COR-L47 (cell line): Measurements from ENCODE around the gene DHX16.
"Not testable (repeated sequence)": the region's sequence is repeated elsewhere in the genome, so short reads cannot be mapped to it uniquely, and the experiment has no call there.

ENCODE experiments used
- DNase-seq: peaks from one replicate; lab custom pipeline; 2025; lab: John Stamatoyannopoulos, UW

Gene DHX16

DNA sequence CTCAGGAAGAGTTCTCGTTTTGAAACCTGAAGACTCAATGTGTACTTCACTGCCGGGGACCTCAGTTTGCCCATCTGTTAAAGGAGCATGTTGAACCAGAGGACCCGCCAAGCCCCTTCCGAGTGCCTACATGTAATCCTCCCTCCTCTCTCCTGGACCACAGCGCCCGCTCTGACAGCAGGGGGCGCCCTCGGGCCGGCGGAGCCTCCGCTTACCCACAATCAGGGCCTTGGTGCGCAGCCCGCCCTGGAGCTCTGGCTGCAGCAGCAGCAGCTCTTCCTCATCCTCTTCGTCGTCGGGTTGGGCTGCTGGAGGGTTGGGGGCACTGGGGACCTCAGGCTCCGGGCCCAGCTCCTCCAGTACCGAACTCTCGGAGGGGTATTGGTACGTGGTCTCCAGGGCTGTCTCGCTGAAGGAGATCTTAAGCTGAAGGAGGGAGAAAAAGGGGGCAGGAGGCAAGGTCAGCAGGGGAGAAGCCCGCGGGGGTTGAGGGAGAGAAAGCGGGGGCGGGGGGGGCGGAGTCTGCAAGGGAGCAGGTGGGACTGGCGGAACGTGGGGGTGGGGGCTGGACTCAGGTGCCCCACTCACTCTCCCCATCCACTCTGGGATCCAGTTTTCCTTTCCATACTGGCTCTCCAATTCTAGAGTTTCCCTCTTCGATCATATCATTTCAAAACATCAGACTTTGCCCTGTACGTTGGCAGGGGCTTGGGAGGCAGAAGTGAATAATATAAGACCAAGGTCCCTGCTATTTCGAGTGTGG lies 6.3 kb upstream of the DHX16 start:
- peak; percentile 51 for DNase-seq

DNA sequence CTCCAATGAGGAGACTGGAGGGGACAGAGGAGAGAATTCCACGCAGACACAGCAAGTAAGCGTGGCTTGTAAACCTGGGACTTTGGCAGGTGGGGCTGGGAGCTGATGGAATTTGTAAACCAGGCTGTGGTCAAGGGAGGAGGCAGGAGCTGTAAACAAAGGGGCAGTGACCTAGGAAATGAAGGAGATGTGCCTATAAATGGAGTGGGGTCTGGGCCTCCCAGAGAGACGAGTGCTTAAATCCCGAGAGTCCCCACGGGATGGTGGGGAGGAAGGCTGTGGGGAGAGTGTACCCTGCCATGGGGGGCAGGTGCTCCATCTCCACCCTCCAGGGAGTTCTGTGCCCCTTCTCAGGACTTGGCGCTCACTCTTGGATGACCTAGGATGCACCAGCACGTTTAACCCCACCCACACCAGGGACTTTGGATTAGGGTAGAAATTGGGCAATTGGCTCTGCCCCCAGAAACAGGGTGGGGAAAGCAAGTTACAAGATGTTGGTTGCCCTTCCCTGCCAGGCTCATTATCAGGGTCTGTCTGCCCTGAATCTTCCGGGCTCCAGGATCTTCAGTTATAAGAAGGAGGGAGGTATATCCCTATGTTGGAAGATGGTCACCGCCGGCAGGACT lies 4.0 kb upstream of the DHX16 start:
- DNase-seq = no peak

DNA sequence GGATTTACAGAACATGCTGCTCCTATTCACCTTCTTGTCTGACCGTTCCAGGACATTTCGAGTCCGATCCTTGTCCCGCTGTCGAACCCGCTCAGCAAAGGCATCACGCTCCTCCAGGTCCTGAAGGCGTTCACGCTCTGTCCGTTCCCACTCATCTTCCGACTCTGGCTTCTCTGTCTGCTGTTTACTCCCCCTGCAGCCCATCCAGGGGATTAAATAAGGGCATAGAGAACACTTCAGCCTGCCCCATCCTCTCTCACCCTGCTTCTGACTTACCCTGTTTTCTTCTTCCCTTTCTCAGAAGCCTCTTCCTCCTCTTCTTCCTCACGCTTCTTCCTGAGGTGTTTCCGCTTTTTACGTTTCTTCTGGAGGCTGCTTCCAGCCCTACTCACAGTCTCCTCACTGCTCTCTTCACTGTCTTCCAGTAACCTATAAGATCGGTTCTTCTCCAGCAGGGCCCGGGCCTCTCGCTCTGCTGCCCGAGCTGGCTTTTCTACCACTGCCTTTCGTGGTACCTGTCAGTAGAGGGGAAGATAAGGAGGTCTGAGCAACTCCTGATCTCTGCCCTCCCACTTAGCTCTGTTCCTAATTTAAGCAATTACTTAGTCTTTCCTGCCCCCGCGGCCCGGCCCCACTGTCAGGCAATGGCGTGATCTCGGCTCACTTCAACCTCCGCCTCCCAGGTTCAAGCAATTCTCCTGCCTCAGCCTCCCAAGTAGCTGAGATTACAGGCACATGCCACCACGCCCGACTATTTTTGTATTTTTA lies 1.9 kb downstream of the DHX16 start:
- DNase-seq = no peak

DNA sequence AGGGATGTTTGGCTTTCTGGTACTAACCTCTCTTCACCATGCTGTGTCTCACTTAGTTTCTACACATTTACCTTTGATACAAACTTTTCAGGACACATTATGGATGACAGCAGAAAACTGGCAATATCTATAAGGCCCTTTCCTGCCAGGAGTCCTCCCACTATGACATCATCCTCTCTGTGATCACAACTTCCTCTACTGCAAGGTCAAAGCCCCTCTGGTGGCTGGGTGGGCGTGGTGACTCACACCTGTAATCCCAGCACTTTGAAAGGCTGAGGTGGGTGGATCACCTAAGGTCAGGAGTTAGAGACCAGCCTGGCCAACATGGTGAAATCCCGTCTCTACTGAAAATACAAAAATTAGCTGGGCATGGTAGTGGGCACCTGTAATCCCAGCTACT lies 6.5 kb downstream of the DHX16 start:
- DNase-seq = not testable (repeated sequence)

DNA sequence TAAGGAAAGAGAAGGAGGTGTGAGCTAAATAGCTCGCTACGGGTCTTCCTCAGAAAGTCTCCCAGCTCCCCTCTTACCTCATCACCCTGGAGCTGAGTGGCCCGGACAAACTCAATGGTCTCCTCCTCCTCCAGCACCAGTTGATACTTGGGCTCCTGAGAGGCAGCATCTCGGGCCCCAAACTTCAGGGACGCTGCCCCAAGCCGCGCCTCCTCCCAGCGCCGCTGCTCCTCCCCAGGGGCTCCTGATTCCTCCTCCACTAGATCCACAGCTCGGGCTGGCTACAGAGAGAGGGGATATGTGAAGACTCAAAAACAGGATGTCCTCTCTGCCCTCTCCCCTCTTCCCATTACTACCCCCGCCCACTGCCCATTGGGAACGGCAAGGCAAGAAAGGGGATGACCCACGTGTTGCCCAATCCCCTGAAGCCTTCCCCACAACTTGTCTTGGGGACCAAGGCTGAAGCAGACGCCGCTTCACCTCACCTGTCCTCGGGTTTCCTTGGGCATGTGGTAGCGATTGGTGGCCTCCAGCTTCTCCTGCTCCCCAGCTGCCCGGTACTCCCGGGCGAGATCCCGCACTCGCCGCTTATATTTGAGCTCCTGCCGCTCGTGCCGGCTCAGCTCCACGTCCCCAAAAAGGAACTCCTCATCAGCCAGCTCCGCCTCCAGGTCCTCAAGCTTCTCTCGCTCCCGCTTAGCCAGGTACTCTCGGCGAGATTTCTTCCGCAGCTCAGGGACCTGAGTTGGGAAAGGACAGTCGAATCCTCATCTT lies 7.6 kb downstream of the DHX16 start:
- no peak for DNase-seq

DNA sequence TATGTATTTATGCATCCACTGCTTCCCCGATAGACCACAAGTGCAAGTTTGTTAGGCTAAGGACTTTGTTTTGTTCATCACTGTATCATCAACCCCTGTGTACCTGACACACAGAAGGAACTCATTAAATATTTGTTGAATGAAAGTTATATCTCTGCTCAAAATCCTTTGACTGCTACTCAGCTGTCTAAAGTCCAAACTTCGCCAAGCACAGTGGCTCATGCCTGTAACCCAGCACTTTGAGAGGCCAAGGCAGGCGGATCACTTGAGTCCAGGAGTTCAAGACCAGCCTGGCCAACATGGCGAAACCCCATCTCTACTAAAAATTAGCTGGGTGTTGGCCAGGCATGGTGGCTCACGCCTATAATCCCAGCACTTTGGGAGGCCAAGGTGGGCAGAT lies 14.9 kb downstream of the DHX16 start:
- DNase-seq = not testable (repeated sequence)

DNA sequence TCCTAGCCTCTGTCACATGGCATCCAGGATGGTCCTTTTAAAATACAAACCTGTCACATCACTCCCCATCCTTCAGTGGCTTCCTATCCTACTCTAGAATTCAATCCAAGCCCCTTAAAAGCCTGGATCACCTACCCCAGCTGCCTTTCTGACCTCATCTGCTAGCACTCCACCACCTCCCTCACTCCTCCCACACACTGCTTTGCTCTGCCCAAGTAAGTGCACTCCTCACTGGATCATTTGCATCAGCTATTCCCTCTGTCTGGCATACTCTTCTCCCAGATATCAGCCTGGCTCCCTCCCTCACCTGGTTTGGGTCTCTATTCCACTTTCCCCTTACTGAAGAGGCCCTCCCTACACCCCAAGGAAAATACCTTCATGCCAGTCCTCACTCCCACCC lies 15.4 kb downstream of the DHX16 start:
- DNase-seq = no peak

DNA sequence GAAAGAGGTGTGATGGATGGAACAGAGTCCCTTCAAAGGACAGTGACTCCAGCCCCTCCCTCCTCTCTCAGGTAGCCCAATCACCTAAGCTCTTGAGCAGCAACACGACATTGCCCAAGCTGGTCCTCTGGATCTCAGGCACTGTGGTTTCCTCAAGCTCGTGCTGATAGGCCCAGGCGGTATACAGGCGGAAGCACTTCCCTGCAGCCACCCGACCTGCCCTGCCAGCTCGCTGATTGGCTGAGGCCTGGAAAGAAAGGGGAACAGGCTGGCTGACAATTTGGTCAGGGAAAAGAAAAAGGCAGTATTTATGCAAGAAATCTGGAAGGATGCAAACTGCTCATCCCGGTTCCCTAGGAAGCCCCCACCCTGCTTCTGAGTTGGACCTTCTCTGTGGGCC lies 16.3 kb downstream of the DHX16 start:
- DNase-seq = no peak

DNA sequence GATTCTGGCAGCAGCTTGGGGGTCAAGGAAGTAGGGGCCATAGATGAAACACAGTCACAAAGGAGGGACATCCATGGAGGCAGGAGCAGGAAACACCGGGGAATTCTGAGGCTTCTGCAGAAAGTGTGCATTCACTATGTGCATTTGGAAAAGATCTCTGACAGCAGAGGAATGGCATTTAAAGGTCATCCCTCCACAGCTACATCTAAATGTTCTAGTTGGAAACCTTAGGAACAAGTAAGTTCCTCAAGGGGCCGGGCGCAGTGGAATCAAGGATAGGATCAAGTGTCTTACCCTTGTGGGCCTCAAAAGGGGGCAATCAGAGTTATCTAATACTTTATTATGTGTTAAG lies 17.1 kb downstream of the DHX16 start:
- no peak for DNase-seq

DNA sequence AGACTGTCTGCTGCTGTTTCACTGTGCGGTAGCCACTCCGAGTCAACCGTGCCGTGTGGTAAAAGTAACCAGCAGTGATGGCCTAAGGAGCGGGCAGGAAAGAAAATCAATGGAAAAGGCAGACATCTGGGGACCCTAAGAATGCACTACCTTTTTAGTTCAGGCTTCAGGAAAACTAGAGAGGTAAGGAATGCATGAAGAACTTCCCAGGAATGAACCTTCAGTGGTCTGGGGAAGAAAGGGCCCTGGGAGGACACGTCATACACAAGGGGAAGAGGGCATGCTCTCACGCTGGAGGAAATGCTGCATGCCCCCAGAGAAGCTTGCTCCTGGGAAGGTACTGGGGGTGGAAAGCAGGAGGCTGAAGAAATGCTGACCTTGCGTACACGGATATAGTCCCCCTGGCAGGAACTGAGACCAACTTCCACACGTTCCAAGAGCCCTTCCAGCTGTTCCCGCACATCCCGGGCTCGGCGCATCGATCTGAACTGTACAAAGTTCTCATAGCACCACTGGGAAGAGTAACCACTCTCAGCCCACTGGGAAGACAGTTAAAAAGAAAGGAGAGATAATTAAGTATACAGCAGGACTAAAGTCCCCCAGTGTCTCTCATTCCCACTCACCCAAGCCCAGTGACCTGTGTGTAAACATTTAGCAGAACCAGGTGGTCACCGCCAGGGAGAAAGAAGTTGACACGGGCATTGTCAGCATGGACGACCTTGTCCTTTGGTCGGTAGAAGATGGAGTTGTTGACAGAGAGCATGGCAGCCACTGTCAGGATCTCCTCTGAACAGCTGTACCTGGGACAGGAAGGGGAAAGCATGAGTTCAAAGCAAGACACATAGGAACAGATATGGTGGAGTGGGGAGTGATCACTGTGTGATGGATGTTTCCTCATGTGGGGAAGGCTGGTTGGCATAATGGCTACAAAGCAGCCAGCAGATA lies 17.7 kb downstream of the DHX16 start:
- no peak for DNase-seq

DNA sequence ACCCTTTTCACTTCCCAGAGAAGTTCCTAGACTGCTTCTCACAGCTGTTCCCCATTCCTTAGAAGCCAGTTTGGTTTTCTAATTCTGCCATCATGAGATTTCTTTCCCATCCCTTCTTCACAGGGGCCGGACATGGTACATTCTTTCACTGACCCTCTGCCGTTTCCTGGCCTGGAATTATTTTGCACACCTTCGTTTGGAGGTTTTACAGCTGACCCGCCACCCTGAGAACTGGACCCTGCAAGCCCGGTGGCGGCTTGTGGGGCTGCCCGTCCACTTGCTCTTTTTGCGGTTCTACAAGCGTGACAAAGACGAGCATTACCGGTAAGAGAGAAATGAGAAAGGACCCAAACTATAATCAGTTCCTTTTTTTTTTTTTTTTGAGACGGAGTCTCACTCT lies 21.7 kb downstream of the DHX16 start:
- DNase-seq = no peak

DNA sequence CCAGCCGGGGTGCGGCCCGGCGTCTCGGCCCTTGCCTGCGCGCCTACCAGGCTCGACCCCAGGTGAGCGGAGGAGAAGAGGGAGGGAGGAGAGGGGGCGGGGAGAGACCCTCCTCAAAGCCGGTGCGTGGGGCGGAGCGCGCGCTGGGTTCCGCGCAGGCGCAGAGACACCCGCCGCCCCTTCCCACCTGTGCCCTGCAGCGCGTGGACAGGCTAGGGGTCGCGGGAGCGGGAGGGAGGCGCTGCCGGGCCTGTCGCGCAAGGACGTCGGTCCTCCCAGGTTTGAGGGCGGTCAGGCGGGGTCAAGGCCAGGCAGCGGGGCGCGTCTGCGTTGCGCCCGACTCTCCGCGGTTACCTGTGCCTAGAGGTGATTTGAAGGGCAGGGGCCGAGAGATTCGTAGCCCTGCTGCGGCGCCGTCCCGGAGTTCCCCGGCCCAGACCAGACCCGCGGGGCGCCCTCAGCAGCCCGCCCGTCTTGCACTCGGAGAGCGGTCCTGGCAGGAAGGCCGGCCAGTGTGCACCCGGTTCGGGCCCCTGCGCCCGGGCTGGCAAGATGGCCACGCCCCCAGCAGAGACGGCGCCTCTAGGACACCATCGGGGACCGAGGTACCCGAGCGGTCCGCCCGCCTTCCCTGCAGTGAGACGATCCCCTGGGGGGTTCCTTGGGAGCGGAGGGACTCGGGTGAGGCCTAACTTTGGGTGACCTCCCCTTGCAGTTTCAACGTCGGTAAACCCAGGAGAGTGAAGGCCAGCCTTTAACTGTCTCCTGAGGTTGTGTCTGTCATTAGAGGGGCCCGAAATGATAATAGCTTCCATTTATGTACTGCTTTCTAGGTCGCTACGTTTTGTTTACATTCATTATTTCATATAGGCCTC lies 25.3 kb downstream of the DHX16 start:
- DNase-seq = peak; percentile 83

DNA sequence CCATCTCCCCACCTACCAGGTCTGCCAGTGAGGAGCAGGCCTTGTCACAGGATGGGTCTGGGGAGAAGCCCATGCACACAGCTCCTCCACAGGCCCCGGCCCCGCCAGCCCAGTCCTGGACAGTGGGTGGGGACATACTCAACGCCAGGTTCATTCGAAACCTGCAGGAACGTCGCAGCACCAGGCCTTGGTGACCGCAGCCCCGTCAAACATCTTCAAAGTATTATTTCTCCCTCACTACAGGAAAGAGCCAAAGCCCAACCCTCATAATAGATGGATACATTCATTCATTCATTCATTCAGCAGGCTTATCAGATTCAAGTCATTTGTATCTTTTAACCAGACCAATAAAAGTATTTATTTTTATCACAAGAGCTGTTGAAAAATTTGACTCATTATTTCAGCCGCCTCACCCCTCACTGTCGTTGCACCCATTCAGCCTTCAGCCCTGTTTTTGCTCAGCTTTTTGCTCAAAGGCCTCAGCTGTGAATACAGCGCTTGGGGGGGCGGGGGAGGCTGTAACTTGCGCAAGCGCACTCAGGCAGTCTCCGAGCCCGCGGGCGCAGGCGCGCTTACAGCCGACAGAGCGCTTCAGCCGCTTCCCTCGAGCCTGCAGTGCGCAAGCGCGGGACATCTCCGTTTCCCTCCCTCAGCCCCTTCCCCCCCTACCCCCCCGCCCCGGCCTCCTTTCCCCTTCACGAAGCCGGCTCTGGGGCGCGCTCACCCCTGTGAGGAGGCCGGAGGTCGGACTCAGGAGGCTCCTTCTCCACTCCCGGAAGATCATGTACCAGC lies 26.2 kb downstream of the DHX16 start, which contains the start of gene C6orf136:
C6orf136 (plus strand) TSS at position 684 of the 792 bp plus-strand sequence; CDS start at position 783, 99 bp downstream.
- peak; percentile 93 for DNase-seq

DNA sequence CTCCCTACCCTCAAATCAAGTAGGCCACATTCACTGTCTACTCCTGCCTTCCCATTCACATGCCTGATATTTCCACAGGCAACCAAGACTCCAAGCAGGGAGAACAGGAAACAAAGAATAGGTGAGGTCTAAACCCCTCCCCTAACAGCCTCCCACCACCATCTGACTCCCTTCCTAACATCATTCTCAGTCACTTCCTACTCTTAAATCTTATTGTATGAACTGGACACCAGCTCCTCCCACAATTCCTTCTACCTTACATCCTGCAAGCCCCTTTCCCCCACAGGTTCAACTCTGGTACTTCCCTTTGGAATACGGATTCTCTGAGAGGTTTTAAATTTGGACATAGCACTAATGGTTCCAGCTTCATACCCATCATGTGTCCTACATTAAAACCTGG lies 26.8 kb downstream of the DHX16 start:
- DNase-seq = no peak

DNA sequence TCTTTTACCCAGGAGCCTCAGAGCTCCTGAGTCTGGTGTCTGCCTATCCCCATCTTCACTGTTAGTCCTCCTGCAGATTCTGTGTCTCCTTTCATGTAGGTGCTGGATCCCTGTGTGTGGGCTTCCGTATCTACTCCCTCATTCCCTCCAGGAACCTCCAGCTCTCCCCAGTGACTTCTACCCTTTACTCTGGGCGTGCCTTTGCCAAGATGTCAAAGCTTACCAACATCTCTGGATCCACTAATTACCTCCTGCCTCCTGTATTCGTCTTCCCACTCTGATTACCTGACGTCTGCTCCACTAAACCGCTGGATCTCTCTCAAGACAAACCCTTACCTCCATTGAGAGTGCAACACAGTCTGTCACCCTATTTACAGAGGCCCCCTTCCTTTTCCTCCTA lies 28.0 kb downstream of the DHX16 start:
- DNase-seq = no peak

DNA sequence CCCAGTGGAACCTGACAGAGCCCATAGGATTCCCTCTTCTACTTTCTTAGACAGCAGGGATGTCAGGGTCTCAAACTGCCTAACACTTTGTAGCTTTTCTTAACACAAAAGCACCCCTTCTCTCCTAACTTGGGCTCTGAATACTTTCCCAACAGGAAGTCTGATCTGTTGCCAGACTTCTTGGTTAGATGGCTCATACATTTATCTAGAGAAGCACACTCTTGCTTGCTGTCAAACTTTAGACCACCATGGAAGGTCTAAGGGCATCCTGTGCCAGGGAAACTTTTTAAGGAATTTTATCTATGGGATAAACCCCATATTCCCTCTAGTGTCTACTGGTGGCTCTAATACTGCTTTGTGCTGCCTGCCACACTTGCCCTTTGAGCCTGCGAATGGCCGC lies 29.1 kb downstream of the DHX16 start:
- DNase-seq = no peak

DNA sequence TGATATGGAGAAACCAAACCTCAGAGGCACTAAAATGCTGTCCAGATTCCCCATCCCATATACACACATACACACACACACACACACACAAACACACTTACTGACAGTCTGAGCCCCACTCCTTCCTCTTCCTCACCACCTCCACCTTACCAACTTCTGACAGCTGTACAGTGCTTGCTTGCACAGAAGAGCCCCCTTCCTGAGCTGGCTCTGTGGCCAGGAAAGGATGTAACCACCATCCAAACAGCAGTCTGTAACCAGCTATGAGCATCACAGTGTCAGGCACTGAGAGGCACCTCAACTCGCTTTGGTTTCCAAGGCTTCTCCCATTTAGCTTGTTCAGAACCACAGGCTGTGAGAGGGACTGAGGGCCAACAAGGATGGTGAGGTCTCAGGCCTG lies 31.8 kb downstream of the DHX16 start:
- DNase-seq = no peak

DNA sequence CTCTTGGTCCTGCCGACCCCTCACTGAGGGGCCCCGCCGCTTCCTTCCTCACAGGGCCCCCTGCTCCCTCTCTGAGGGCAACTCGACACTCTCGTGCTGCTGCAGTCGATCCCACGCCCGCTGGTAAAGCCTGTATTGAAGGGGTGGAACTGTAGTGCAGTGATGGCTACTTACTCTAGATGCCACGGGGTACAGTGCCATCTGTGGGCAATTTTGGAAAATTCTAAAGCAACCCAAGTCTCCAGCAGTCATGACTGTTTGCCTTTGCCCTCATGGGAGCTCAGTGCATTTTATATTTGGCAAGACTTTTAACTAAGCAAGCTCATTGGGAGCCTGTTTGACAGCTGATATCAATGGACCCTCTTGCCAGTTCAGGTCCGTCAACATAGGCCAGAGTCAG lies 32.3 kb downstream of the DHX16 start:
- DNase-seq = no peak

DNA sequence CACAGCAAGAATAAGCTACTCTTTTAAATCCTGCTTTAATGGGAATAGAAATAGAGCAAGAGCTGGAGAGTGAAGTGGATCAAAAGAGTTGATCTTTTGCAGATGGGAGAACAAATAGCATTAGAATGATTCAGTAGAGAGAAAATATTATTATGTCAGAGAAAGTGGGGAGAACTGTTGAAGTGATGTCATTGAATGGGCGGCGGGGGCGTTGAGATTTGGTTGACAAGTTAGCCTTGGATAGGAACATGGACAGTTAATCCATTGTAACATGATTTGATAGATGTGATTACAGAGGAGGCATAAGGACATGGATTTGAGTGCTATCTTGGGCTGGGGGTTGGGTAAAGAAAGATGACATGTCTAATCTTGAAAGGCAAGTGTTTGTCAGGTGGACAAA lies 37.0 kb downstream of the DHX16 start:
- no peak for DNase-seq
